Erythroblast (primary cell): Measurements from ENCODE around the gene SCRN1.
A peak's percentile ranks its signal among the peaks of the same experiment; 100 is the strongest.
"Not testable (repeated sequence)": the region's sequence is repeated elsewhere in the genome, so short reads cannot be mapped to it uniquely, and the experiment has no call there.

Source experiments
- DNase-seq, 2 experiments: peaks; one replicate each; lab custom pipeline; 2025; lab: John Stamatoyannopoulos, UW
- GATA1 ChIP-seq: IDR thresholded peaks from 2 replicates; pipeline ENCODE4 v1.6.1; 2011; ENCODE audit warnings: low read depth, mild to moderate bottlenecking, control low read depth, low read length, moderate library complexity
- POLR2A ChIP-seq: IDR thresholded peaks from 2 replicates; pipeline ENCODE4 v1.6.1; 2011; ENCODE audit warnings: mild to moderate bottlenecking, low read length

SCRN1 gene

DNA sequence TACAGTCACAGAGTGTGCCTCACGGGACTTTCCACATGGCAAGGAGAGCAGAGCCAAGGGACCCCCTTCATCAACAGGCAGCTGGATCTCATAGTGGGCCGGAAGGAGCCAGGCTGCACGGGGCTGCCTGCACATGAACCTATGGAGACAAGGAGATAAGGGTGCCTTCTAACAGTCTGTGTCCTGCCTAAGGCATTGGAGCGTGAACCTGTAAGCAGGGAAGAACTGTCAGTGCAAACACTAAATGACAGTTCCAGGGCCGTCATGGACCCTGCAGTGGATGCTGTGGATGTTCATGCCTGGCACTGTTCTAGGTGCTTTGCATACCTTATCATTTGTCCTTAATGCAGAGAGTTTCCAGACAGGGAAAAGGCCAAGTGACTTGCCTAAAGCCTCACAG, 97.4 kb downstream of the SCRN1 start:
- TF ChIP-seq GATA1 (no peak), POLR2A (no peak)
- peak in 1 of 2 experiments; percentile 34 for DNase-seq

DNA sequence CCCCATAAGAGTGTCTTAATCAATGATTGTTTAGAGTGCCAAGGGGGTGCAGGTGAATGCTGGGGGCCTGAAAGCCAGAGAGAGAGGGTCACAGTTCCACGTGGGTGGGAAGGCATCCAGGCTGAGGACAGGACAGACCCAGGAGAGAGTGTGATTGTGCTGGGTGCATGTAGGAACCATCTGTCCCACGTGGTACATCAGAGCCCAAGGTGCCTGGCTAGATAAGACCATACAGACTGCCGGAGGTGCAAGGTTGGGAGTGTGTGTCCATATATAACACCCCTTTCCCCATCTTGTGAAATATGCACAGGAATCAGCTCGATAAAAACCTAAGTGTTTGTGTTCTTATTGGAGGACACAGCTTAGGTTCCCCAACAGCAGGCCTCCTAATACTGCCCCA, 97.8 kb downstream of the SCRN1 start:
- TF ChIP-seq GATA1 (no peak), POLR2A (no peak)
- DNase-seq = peak; percentile 36 to 60

GRCh38 chr7:29890786-29891185, 98.8 kb downstream of the SCRN1 start:
- DNase-seq = not testable (repeated sequence)

DNA sequence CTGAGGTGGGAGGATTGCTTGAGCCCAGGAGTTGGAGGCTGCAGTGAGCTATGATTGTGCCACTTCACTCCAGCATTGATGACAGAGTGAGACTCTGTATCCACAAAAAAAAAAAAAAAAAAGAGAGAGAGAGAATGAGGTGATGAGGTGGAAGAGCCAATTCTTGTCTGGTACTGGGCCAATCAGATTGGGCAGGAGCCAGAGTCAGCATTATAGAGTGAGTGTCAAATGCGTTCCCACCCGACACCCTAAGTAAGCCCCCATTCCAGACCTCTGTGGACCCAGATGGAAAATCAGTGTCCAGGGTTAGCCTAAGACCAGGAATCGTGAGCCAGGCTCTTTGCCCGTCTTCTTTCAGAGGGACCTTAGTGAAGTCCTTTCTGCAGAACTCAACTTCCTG, 99.3 kb downstream of the SCRN1 start:
- DNase-seq = no peak
- TF ChIP-seq GATA1 = no peak
- TF ChIP-seq POLR2A = no peak

DNA sequence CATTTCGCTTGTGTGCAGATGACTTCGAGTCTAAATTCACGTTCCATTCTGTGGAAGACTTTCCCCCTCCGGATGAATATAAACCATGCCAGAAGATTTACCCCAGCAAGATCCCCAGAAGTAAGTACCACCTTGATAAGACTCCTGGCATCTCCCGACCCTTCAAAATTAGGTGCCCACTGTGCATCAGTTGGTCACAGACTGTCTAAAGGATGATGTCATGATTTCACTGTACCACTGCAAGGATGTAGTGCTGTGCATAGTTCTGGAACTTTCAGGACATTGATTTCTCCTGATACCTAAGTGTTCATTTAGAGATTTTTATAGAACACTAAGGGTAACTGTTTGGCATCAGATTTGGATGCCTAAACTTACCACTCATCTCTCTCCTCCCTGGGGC, 100.3 kb downstream of the SCRN1 start:
- TF ChIP-seq GATA1 (no peak), POLR2A (no peak)
- no peak for DNase-seq

GRCh38 chr7:29888006-29888405, 101.6 kb downstream of the SCRN1 start:
- DNase-seq = no peak
- TF ChIP-seq GATA1 = no peak
- no peak for TF ChIP-seq POLR2A

DNA sequence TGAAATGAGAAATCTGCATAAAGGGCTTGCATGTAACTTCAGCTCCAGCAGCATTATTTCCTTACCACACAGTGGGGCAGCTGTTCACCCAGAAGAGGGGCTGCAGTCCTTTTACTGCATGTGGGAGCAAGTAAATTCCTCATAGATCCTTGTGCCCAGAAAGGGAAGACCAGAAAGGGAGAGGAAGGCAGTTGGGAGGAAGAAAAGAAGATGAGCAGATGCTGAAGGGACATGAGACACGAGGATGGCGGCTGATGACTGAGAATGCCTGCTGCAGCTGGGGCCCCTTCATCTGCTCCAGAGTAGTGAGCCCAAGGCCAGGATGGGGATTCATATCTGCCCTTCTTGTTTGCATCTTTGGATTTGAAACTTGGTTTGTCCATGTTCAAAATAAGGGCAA, 102.8 kb downstream of the SCRN1 start:
- TF ChIP-seq GATA1 (no peak), POLR2A (no peak)
- DNase-seq = no peak

GRCh38 chr7:29885626-29886025, 104.0 kb downstream of the SCRN1 start:
- TF ChIP-seq POLR2A (no peak), GATA1 (no peak)
- no peak for DNase-seq

- TF ChIP-seq GATA1 = no peak
- no peak for TF ChIP-seq POLR2A
- DNase-seq = no peak
Measured at GRCh38 chr7:29884399-29885272, 105.0 kb downstream of the SCRN1 start.

DNA sequence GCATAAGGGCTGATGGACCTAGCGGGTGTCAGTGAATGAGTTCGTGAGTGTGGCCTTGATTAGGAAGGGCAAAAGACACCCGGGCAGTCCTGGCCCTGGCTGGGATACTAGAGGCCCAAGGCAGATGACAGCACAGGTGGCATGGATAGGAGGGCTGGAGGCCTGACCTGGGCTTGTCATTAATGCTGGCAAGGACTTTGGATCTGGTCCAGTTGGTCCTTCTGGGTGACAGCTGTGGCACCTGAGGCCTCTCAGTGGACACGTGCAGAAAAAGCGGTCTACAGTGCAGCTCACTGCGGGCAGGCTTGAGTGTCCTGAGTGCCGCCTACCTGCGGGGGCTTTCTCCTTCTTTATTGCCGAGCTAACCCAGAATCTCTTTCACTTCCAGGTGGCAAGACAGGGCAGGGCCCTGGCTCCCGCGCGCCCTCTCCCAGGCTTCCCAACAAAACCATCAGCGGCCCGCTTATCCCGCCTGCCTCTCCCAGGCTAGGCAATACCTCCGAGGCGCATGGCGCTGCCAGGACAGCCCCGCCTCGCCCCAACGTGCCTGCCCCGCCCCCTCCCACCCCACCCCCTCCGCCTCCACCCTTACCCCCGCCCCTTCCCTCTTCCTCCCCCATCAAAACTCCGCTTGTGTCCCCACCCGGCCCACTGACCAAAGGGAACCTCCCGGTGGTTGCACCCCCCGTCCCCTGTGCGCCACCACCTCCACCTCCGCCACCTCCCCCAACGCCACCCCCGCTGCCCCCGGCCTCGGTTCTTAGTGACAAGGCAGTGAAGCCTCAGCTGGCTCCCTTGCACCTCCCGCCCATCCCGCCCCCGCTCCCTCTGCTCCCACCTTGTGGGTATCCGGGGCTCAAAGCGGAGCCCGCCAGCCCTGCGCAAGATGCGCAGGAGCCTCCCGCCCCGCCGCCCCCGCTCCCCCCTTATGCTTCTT, 105.9 kb downstream of the SCRN1 start:
- TF ChIP-seq POLR2A = no peak
- no peak for TF ChIP-seq GATA1
- DNase-seq = no peak

DNA sequence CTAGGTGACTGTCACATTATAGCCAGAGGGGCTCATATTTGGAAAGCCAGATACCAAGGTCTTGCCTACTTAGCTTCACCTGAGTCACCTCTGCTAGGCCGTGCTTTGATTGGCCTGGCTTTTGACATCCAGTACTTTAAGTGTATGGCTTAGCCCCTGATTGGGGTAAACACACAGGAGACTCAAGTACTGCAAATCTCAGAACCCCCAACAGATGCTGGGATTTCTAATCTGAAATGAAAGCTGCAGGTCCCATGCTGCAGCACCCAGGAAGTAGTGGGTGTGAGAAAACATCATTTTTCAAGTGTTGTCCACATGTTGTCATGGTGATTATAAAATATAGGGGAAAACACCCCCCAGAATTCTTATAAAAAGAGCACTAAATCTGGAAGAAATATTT, 107.1 kb downstream of the SCRN1 start:
- no peak for DNase-seq
- TF ChIP-seq POLR2A (no peak), GATA1 (no peak)

- TF ChIP-seq POLR2A (no peak), GATA1 (no peak)
- DNase-seq = no peak
Measured at GRCh38 chr7:29881724-29882123, 107.9 kb downstream of the SCRN1 start.

GRCh38 chr7:29879609-29880008, 110.0 kb downstream of the SCRN1 start:
- TF ChIP-seq POLR2A = no peak
- TF ChIP-seq GATA1 = no peak
- DNase-seq = no peak

DNA sequence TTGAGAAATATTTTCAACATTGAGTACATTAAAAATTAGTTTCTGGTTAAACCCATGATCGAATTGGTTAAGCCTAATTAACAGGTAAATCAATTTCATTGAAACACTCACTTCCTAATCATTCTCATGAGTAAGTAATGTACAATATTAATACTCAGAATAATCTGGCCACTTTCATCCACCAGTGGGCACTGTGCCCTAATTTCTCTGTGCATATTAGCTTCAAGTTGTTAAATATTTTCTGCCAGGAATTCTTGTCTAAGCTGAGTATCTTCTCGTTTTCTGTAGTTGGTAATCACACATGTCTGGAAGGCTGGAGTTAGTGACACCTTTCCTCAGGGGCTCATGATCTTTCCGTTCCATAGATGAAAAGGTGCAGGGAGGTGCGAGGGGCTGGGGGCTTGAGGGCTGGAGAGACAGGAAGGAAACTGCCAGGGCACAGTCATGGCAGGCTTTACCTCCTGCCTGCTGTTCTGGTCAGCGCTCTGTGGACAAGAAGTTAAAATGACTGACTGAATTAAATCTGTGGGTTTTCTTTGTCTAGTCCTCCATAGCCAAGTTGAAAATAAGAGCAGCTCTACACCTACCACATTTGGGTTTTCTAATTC, 111.4 kb downstream of the SCRN1 start:
- peak; percentile 36 to 60 for DNase-seq
- TF ChIP-seq POLR2A = no peak
- TF ChIP-seq GATA1 = no peak

GRCh38 chr7:29877196-29877595, 112.4 kb downstream of the SCRN1 start:
- no peak for TF ChIP-seq POLR2A
- TF ChIP-seq GATA1 = no peak
- DNase-seq = no peak
